Glomerular visceral epithelial cell (primary cell): Measurements from ENCODE around the gene TAF5L.
"Not testable (repeated sequence)": the region's sequence is repeated elsewhere in the genome, so short reads cannot be mapped to it uniquely, and the experiment has no call there.

Experiments
- DNase-seq: peaks from one replicate; pipeline ENCODE4 v3.0.0-alpha.2; 2016; ENCODE audit errors: extremely low spot score

The TAF5L gene

DNA sequence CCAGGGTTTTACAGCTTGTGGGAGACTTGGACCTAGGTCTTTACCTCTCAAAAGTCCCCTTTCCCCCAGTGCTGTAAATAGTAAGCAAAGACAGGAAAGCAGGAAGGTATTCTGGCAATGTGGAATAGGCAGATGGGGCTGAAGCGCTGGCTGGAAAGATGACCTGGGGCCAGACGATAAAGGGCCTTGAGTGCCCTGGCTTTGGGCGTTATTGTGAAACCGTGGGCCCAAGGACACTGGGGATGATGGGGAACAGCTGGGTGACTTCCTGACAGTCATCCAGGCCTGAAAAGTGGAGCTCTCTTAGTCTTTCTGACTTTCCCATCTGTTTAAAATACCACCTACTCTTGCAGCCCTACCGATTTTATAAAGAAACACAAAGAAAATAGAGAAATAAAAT is 16.5 kb upstream of the TAF5L start:
- no peak for DNase-seq

GRCh38 chr1:229641306-229641705 is 15.4 kb upstream of the TAF5L start:
- DNase-seq, result no peak

DNA sequence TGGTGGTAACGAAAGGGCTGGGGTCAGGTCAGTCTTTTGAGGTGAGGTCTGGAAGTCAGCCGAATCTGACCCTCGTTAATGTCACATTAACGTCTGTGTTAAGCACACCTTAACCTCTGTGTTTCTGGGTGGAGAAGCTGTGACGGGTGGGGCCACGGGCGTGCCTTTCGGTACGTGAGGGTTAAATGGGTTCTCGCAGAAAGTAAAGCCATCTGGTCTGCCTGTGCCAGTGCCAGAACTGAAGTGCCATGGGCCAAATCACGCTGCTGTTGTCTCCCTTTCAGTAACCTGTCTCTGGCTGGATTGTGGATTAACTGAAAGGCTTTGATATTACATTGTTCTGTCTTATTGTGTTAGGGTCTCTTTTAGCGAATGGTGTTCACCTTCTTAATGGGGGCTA is 14.5 kb upstream of the TAF5L start:
- no peak for DNase-seq

DNA sequence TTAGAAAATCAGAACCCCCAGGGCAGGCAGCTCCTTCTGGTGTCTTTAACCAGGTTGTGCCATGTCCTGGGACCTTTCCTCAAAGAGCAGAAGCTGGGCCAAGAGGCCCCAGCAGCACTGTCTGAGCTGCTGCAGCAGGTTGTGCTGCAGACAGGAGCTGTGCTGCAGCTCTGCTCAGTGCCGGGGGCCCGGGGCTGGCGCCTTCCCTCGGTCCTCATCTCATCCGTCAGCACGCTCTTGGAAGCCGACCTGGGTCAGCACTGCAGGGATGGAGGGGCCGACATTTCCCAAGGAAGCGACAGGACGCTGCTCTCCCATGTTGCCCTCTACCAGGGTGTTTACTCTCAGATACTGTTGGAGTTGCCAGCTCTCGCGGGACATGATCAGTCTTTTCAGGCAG is 11.8 kb upstream of the TAF5L start:
- DNase-seq, result no peak

DNA sequence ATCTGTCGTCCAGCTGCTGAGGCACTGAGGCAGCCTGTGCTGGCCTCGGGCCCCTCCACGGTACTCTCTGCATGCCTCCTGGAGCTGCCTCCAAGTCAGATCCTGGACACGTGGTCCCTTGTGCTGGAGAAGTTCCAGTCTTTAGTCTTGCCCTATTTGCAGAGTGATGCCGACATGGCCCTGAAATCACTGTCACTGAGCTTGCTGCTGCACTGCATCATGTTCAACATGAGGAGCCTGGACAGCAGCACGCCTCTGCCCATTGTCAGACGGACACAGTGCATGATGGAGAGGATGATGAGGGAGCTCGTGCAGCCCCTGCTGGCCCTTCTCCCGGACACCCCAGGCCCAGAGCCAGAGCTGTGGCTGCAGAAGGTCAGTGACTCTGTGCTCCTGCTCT is 10.1 kb upstream of the TAF5L start:
- no peak for DNase-seq

DNA sequence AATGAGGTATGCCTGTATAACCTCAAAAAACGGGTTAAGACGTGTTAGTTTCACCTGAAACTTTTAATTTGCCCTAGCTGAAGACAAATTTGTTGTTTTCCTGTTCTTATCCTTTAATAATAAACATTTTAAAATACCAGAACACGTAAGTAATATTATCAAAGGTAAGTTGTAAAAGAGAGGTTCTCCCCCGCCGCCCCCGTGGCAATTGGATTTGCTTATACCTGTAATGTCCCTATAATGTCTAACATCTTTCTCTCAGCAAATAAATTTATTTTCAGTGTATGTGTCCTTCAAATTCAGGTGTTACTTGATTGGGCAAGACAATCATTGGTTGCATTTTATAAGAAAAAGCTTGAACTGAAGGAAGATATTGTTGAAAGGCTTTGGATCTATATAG is 6.0 kb upstream of the TAF5L start:
- no peak for DNase-seq

DNA sequence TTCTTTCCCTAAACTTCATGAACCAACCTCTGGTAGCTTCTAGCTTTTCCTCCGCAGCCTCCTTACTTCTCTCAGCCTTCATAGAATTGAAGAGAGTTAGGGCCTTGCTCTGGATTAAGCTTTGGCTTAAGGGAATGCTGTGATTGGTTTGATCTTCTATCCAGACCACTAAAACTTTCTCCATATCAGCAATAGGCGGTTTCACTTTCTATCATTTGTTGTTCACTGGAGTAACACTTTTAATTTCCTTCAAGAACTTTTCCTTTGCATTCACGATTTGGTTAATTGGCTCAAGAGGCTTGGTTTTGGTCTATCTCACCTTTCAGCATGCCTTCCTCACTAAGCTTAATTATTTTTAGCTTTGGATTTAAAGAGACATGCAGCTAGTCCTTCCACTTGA is 5.2 kb upstream of the TAF5L start:
- DNase-seq, result no peak

DNA sequence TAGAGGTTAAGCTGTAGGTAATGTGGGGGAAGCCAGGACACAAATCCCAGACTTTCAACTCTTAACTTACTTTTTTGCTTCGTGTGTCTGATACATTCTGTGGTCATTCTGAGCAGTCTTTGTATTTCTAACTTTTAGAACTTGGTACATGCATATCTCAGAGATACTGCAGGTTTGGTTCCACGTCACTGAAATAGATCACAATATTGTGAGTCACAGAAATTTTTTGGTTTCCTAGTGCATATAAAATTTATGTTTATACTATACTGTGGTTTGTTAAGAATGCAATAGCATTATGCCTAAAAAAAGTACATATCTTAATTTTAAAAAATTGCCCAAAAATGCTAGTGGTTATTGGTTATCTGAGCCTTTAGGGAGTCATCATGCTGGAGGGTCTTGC is 3.3 kb upstream of the TAF5L start:
- DNase-seq, result no peak

- DNase-seq, result no peak
Observed at GRCh38 chr1:229627003-229627402, 1.1 kb upstream of the TAF5L start.

- DNase-seq, result peak; percentile 52
Observed at GRCh38 chr1:229625071-229625914, 629 bp downstream of the TAF5L start.

- DNase-seq, result no peak
Observed at GRCh38 chr1:229624521-229625070, 1.3 kb downstream of the TAF5L start.

DNA sequence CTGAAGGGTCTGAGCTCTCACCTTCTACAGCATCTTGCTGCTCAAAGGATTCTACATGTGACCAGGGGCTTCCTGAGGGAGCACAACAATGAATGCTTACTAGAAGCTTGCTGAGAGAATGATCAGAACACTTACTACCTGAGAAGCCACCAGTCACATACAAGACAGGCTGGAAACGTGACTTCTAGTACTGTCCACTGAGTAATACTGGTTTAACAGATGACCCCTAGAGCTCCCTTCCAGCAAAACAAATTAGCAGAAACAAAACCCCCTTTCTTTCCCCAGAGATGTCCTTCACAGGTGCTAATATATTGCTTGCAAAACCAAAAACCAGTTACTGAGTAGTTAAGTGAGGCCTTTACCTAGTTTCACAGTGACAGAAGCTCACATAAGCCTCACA is 2.1 kb downstream of the TAF5L start:
- DNase-seq, result no peak

DNA sequence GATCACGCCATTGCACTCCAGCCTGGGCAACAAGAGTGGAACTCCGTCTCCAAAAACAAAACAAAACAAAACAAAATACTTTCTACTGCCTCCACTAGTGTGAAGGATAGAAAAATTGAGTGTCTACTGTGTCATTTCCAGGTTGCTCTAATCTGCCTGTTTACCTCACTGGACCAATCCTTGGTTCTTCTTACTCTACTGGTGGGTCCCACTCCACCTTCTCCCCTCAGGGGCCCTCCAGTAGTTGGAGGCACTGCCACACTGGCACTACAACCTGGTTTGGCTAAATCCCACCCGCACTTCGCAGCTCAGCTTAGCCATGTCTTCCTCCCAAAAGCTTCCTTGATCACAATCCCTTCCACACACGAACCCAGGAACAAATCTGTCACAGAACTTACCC is 2.7 kb downstream of the TAF5L start:
- DNase-seq, result no peak

DNA sequence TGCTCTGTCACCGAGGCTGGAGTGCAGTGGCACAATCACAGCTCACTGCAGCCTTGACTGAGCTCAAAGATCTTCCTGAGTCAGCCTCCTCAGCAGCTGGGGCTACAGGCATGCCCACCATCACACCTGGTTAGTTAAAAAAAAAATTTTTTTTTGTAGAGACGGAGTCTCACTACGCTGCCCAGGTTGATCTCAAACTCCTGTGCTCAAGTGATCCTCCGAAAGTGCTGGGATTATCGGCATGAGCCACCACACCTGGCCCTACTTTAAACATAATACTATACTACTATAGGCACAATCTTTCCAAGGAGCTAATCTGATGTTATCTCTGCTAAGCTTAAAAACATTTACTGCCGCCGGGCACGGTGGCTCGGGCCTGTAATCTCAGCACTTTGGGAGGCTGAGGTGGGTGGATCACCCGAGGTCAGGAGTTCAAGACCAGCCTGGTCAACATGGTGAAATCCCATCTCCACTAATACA is 3.2 kb downstream of the TAF5L start:
- DNase-seq, result not testable (repeated sequence)

- DNase-seq, result no peak
Observed at GRCh38 chr1:229621663-229622062, 4.3 kb downstream of the TAF5L start.

DNA sequence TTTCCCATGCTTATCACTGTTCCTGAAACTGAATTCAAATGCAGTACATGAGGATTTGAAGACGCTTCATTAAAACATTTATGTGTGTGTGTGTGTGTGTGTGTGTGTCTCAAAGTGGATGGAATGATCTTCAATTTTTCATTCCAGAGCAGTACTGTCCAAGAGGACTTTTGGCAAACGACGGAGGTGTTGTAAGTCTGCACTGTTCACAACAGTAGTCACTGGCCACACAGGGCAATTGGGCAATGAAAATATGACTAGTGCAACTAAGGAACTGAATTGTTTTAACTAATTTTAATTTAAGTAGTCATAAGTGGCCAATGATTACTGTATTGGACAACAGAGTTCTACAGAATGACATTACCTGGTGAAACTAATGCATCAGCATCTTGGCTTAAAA is 5.0 kb downstream of the TAF5L start:
- DNase-seq, result no peak

DNA sequence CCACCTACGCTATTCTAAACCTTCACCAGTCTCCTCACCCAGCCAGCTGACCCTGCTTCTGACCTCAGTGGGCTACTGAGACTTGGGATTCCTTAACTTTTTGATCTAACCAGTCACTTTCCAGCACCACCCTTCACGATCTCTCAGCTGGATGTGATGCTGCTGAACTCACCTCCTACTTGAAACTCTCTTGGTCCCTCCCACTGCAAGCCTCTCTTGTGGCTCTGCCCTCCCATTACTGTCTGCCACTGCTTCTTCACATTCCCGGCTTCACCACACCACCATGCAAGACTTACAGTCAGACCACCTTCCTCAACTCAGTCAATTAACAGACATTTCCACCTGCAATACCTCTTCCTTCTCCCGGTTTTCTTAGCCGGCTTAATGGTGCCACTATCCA is 6.3 kb downstream of the TAF5L start:
- DNase-seq, result no peak

- no peak for DNase-seq
Observed at GRCh38 chr1:229619002-229619401, 6.9 kb downstream of the TAF5L start.

DNA sequence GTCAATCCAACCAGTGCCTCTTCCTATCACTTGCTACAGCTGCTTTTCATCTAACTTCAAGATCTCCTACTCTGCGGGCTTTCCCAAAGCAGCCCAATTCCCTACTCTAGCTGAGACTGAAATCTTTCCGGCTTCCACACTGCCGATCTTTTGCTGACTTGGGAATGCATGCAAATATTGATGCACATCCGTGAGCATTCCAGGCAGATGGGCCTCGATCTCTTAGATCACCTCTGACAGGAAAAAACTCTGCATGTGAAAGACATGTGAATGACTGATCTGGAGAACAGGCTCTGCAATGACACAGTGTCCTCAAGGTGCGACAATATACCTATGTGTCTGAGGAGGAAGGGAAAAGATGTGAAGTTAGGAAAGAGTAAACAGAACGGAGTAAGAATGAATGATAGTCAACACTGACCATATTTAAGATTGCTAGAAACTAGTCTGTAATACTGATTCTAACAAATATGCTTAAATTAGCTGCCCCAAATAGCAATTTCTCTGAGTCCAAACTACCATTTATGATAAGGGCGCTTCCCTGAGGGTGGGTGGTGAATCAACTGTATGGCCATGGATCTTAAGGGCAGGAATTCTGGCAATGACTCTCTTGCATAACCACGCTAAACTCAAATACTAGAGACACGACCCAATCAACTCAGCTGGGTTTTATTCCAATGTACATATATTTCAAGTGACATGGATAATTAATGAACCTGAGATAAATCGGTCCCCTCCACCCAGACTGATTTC is 8.4 kb downstream of the TAF5L start:
- DNase-seq, result no peak

DNA sequence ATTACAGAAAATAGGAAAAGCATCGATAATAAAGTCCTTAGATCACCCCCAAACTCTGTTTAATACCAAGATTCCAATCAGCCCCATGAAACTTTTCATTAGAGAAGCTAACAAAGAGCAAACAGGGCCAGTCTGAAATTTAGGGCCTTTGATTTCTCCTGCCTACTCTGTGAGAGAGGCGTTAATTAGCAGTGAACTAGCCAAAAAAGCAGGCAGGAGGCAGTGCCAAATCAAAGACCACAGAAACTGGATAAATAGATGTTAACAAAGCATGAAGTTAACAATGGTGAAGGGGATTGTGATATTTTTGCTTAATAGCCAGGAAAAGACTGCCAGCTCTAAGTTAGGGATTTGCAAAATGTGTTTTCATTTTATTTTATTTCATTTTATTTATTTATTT is 11.2 kb downstream of the TAF5L start:
- DNase-seq, result no peak

DNA sequence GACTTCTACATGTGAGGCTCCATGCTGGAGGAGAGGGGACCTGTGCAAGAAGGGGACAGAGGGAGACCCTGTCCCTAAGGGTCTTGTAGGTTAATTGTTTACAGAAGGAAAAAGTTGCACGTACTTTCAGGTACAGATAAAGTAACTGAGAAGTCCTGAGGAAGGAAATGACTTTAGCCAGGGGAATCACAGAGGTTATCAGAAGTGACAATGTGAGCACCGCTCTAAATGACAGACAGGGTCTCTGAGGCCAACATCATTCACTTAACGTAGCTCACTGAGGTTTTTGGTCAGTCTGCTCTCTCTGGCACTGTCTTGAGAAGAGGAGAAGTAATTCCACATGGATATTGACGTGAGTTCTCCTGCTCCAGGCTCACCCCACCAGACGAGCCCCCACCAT is 12.0 kb downstream of the TAF5L start:
- no peak for DNase-seq

DNA sequence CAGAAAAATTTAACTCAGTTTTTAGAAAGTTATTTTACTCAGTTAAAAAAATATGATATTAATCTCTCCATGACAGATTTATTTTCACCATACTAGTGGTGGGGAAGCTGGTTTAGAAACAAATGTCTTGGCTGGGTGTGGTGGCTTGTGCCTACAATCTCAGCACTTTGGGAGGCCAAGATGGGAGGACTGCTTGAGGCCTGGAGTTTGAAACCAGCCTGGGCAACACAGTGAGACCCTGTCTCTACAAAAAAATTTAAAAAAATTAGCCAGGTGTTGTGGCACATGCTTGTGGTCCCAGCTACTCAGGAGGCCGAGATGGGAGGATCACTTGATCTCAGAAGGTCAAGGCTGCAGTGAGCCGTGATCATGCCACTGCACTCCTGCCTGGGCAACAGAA is 17.3 kb downstream of the TAF5L start:
- no peak for DNase-seq

- DNase-seq, result no peak
Observed at GRCh38 chr1:229607370-229607769, 18.6 kb downstream of the TAF5L start.
